NCI-H128 (cell line): ENCODE data around the gene VIPR2.
"Not testable (repeated sequence)": the region's sequence is repeated elsewhere in the genome, so short reads cannot be mapped to it uniquely, and the experiment has no call there.

Experiments used
- DNase-seq: peaks from one replicate; lab custom pipeline; 2025; ENCODE audit not compliant: unreplicated experiment; lab: John Stamatoyannopoulos, UW

Gene VIPR2

GRCh38 chr7:159013825-159014289 is 130.8 kb downstream of the VIPR2 start:
- no peak for DNase-seq

GRCh38 chr7:159013181-159013690 is 131.4 kb downstream of the VIPR2 start:
- DNase-seq: no peak

- DNase-seq: no peak
Observed at GRCh38 chr7:159012353-159013069, 132.2 kb downstream of the VIPR2 start.

- DNase-seq: no peak
Observed at GRCh38 chr7:159011722-159012022, 133.0 kb downstream of the VIPR2 start.

- no peak for DNase-seq
Observed at GRCh38 chr7:159010937-159011721, 133.5 kb downstream of the VIPR2 start.

- DNase-seq: no peak
Observed at GRCh38 chr7:159010411-159010810, 134.3 kb downstream of the VIPR2 start.

GRCh38 chr7:159009951-159010350 is 134.7 kb downstream of the VIPR2 start:
- DNase-seq: no peak

- DNase-seq: no peak
Observed at GRCh38 chr7:159008417-159008816, 136.2 kb downstream of the VIPR2 start.

GRCh38 chr7:159007996-159008389 is 136.7 kb downstream of the VIPR2 start:
- no peak for DNase-seq

GRCh38 chr7:159007364-159007995 is 137.2 kb downstream of the VIPR2 start:
- DNase-seq: no peak

- no peak for DNase-seq
Observed at GRCh38 chr7:159006610-159007130, 138.0 kb downstream of the VIPR2 start.

GRCh38 chr7:159006022-159006609 is 138.6 kb downstream of the VIPR2 start:
- not testable (repeated sequence) for DNase-seq

GRCh38 chr7:159005618-159006017 is 139.0 kb downstream of the VIPR2 start:
- no peak for DNase-seq

- DNase-seq: no peak
Observed at GRCh38 chr7:159004411-159004810, 140.3 kb downstream of the VIPR2 start.

GRCh38 chr7:159001811-159002210 is 142.9 kb downstream of the VIPR2 start:
- no peak for DNase-seq

- DNase-seq: no peak
Observed at GRCh38 chr7:159000859-159001435, 143.7 kb downstream of the VIPR2 start.

GRCh38 chr7:159000070-159000469 is 144.6 kb downstream of the VIPR2 start:
- no peak for DNase-seq

- DNase-seq: no peak
Observed at GRCh38 chr7:158999496-158999895, 145.2 kb downstream of the VIPR2 start.

GRCh38 chr7:158998261-158998660 is 146.4 kb downstream of the VIPR2 start:
- not testable (repeated sequence) for DNase-seq

GRCh38 chr7:158997471-158997870 is 147.2 kb downstream of the VIPR2 start:
- DNase-seq: no peak

GRCh38 chr7:158997110-158997453 is 147.6 kb downstream of the VIPR2 start:
- DNase-seq: no peak
